Inferior parietal cortex (tissue), 1 donor: ENCODE data around the gene DUSP2.
"Not testable (repeated sequence)": the region's sequence is repeated elsewhere in the genome, so short reads cannot be mapped to it uniquely, and the experiment has no call there.

Experiments used
- DNase-seq: peaks from one replicate; pipeline ENCODE4 v3.0.0-alpha.2; 2016; ENCODE audit errors: extremely low spot score

DUSP2 gene

GRCh38 chr2:96147593-96148201, 2.5 kb upstream of the DUSP2 start:
- no peak for DNase-seq

- DNase-seq, result no peak
These were observed 1.8 kb upstream of the DUSP2 start for GRCh38 chr2:96146881-96147592.

GRCh38 chr2:96146153-96146880, 1.1 kb upstream of the DUSP2 start:
- no peak for DNase-seq

- no peak for DNase-seq
These were observed 560 bp upstream of the DUSP2 start for GRCh38 chr2:96145848-96146152.

- no peak for DNase-seq
These were observed 682 bp downstream of the DUSP2 start for GRCh38 chr2:96144481-96145035.

- DNase-seq, result no peak
These were observed 1.3 kb downstream of the DUSP2 start for GRCh38 chr2:96143848-96144480.

- no peak for DNase-seq
These were observed 1.9 kb downstream of the DUSP2 start for GRCh38 chr2:96143231-96143847.

- no peak for DNase-seq
These were observed 2.8 kb downstream of the DUSP2 start for GRCh38 chr2:96142217-96143113.

GRCh38 chr2:96141624-96141967, 3.6 kb downstream of the DUSP2 start:
- DNase-seq, result not testable (repeated sequence)

GRCh38 chr2:96140941-96141623, 4.2 kb downstream of the DUSP2 start:
- no peak for DNase-seq

GRCh38 chr2:96139181-96139758, 6.0 kb downstream of the DUSP2 start:
- DNase-seq, result no peak

GRCh38 chr2:96138179-96139145, 6.8 kb downstream of the DUSP2 start, which contains the start of gene ASTL:
ASTL (minus strand) TSS chr2:96138502; CDS start chr2:96138436, 66 bp downstream.
- no peak for DNase-seq

- DNase-seq, result no peak
These were observed 7.7 kb downstream of the DUSP2 start for GRCh38 chr2:96137321-96138178.

- no peak for DNase-seq
These were observed 9.0 kb downstream of the DUSP2 start for GRCh38 chr2:96136129-96136720.

- no peak for DNase-seq
These were observed 9.6 kb downstream of the DUSP2 start for GRCh38 chr2:96135621-96136020.

- no peak for DNase-seq
These were observed 10.1 kb downstream of the DUSP2 start for GRCh38 chr2:96135171-96135570.

GRCh38 chr2:96134421-96134820, 10.8 kb downstream of the DUSP2 start:
- no peak for DNase-seq
